Activated CD4-positive, alpha-beta T cell treated with anti-CD3 and anti-CD28 coated beads for 4 hours (primary cell): ENCODE measurements around the gene SOS2.

ENCODE experiments used
- DNase-seq, 2 donors: peaks; one replicate each; pipeline ENCODE4 v3.0.0-alpha.2; 2020

The SOS2 gene

DNA sequence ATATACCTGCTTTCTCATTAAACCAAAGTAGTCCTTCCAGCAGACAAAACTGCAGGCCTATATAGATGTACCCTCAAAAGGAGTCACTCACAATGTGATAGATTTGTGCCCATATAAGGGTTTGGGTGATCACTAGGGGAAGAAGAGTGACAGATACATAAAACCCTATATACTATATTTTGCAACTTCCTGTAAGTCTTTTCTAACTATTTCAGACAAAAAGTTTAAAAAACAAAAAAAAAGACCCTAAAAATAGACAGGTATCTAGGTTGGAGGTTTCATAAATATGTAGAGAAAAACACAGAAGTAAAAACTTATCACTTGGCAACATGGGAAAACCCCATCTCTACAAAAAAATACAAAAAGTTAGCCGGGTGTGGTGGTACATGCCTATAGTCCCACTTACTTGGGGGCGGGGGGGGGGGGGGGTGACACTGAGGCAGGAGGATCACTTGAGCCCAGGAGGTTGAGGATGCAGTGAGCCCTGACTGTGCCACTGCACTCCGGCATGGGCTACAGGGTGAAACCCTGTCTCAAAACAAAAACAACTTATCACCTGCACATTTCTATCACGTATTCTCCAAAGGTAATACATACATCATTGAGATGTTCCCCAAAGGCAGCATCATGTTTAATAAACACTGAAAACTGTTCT, 117.9 kb downstream of the SOS2 start:
- no peak for DNase-seq

- DNase-seq: no peak
Measured at GRCh38 chr14:50110323-50111037, 120.9 kb downstream of the SOS2 start.

DNA sequence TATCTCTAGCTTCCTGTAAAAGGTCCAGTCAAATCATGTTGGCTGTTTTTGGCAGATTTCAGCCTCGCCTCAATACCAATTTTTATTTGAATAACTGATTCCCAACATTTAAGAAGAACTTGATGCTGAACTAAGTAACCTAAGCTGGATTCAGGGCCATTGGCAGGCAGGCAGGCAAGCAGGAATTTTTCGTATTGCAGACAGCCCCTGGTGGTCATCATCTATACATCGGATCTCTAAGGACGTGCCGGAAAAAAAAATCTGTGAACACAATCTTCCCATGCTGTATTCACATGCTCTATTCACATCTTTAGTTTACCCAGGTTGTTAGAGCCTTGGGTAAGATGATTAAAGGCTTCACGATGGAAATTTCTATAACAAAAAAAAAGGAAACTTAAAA, 122.0 kb downstream of the SOS2 start:
- DNase-seq: no peak

GRCh38 chr14:50107850-50108249, 123.5 kb downstream of the SOS2 start:
- no peak for DNase-seq

- no peak for DNase-seq
Measured at GRCh38 chr14:50106178-50106577, 125.2 kb downstream of the SOS2 start.

DNA sequence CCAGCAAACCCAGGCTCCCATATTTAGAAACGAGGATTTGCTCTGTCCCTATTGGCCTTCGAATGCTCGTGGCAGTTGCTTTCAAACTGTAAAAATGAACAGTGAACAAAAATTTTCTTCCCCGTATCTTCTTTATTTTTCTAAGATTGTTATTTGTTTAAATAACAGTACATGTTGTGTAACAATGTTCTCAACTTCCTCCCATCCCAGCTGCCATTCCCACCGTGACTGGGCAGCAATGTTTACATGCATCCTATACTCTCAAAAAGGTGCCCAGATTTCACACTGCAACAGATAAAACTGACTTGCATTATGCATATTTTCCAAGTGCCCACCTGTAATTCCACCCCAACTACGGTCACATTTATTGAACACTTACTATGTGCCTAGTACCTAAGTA, 127.8 kb downstream of the SOS2 start:
- DNase-seq: no peak

DNA sequence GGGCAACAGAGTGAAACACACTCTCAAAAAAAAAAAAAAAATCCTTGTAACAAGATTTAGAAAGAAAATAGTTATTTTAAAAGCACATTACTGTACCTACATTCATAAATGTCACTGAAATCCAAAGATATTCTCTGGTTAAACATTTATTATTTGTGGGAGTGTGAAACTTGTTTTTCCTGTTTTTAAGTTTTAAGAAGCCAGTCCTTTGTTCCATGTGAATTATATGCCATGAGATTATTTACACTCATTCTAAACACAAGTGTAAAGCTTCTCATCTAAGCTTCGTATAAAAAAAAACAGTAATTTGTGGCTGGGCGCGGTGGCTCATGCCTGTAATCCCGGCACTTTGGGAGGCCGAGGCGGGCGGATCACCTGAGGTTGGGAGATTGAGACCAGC, 130.0 kb downstream of the SOS2 start:
- DNase-seq: no peak

GRCh38 chr14:50100805-50101204, 130.6 kb downstream of the SOS2 start:
- DNase-seq: no peak

- no peak for DNase-seq
Measured at GRCh38 chr14:50099335-50099734, 132.0 kb downstream of the SOS2 start.

- DNase-seq: no peak
Measured at GRCh38 chr14:50095895-50096294, 135.5 kb downstream of the SOS2 start.

- no peak for DNase-seq
Measured at GRCh38 chr14:50094056-50094755, 137.2 kb downstream of the SOS2 start.

GRCh38 chr14:50093496-50093895, 137.9 kb downstream of the SOS2 start:
- DNase-seq: no peak

DNA sequence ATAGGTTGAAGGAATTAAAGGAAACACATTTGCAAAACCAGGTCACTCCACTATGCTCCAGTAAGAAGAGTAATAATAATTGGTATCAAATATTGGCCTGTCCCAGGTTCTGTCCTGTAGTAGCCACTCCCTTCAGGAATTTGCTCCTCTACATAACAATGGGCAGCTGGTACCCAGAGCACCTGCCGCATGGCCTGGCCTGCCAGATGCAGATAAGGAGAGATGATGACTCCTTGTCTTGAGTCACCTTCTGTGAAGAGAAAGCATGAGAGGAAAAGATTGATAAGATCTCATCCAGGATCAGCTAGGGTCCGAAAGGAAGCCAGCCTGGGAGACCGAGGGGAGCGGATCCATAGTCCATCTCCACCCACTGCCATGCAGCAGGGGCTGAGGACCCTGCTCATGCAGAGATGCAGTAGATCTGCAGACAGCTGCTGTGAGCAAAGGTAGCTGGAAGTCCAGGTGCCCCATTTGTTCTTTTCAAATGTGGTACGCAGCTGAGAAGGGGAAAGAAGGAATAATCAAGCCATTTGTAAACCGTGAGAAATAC, 139.3 kb downstream of the SOS2 start:
- no peak for DNase-seq

GRCh38 chr14:50091240-50091913, 140.0 kb downstream of the SOS2 start:
- DNase-seq: no peak

- no peak for DNase-seq
Measured at GRCh38 chr14:50089208-50089607, 142.2 kb downstream of the SOS2 start.

GRCh38 chr14:50088731-50089130, 142.6 kb downstream of the SOS2 start:
- no peak for DNase-seq

GRCh38 chr14:50088117-50088515, 143.3 kb downstream of the SOS2 start:
- DNase-seq: no peak

- no peak for DNase-seq
Measured at GRCh38 chr14:50087341-50088116, 143.8 kb downstream of the SOS2 start.

- DNase-seq: no peak
Measured at GRCh38 chr14:50086321-50086711, 145.1 kb downstream of the SOS2 start.

GRCh38 chr14:50085570-50086320, 145.6 kb downstream of the SOS2 start:
- peak in 1 of 2 donors; percentile 34 for DNase-seq

GRCh38 chr14:50084666-50085065, 146.7 kb downstream of the SOS2 start:
- no peak for DNase-seq
